ENCODE measurements around the gene LPIN1.

GRCh38 chr2:11762031-11762430 lies 15.6 kb downstream of the LPIN1 start:
- TF ChIP-seq CTCF (conservative IDR thresholded peaks at IDR 0.05) (no peak), ZFX (IDR thresholded peaks at IDR 0.05) (no peak)
